Thoracic aorta (tissue), 2 donors: ENCODE results near the gene ISL2. TPM values are rescaled to one million over a fixed set of nuclear protein-coding genes. Genes with fewer than 3 reads are reported as not detected.

Experiments
- ATAC-seq: fragments of 150-250 bp; one replicate; pipeline ENCODE4 v1.8.0; 2017; ENCODE audit warnings: low read depth; ENCODE audit not compliant: insufficient number of reproducible peaks, low FRiP score
- DNase-seq: peaks from one replicate; pipeline ENCODE4 v3.0.0-alpha.2; 2020; ENCODE audit warnings: low spot score
- H3K27ac ChIP-seq, 2 donors: fragments of 200-600 bp; sonication (generic); 1 replicate in 1 of 2; 2 replicates in 1 of 2; pipeline ENCODE4 v1.5.1; 2016; ENCODE audit warnings: mild to moderate bottlenecking in 2 of 2, moderate library complexity in 2 of 2
- H3K27me3 ChIP-seq: fragments of 200-600 bp; sonication (generic); replicated peaks from 2 replicates; pipeline ENCODE4 v1.6.0; 2016; ENCODE audit warnings: mild to moderate bottlenecking; ENCODE audit not compliant: insufficient read depth
- H3K36me3 ChIP-seq: fragments of 200-600 bp; sonication (generic); one replicate; pipeline ENCODE4 v1.5.1; 2016
- H3K4me1 ChIP-seq, 2 donors: fragments of 200-600 bp; sonication (generic); 1 replicate in 1 of 2; 2 replicates in 1 of 2; pipeline versions ENCODE4 v1.5.1 to v1.6.0; 2016; ENCODE audit warnings: low read depth in 2 of 2, mild to moderate bottlenecking in 1 of 2; ENCODE audit not compliant: control insufficient read depth in 1 of 2
- H3K4me3 ChIP-seq: fragments of 200-600 bp; sonication (generic); 2 replicates; pipeline ENCODE4 v1.5.1; 2016; ENCODE audit warnings: mild to moderate bottlenecking
- H3K9me3 ChIP-seq: fragments of 200-600 bp; sonication (generic); 2 replicates; pipeline ENCODE4 v1.5.1; 2016
- CTCF ChIP-seq: fragments of 200-600 bp; sonication (generic); IDR thresholded peaks from one replicate; pipeline ENCODE4 v1.5.1; 2019; ENCODE audit warnings: antibody characterized with exemption
- total RNA-seq, 2 donors: library from RNA; depleted of rRNA; stranded (reverse); fragments of >200 nt; gene quantifications; one replicate each; pipeline versions ENCODE4 v1.1.0 to v1.2.3, GENCODE V29; 2016

The ISL2 gene
- total RNA-seq, 2 donors from 2014 or later = not detected

DNA sequence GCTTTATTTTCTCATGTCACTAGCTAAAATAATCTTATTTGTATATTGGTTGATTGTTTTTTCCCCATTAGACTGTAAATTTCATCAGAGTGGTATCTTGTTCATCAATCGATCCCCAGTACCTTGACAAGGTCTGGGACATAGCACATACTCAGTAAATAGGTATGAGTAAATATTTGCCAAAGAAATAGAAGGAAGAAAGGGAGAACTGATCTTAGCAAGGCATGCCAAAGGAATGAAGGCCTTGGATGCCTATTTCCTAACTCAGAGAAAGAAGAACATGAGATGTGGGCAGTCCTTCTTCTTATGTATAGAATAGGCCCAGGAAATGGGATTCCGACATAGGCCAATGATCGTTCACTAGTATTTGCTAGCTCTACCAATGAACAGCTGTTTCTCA lies 54.7 kb downstream of the ISL2 start:
- TF ChIP-seq CTCF = no peak

DNA sequence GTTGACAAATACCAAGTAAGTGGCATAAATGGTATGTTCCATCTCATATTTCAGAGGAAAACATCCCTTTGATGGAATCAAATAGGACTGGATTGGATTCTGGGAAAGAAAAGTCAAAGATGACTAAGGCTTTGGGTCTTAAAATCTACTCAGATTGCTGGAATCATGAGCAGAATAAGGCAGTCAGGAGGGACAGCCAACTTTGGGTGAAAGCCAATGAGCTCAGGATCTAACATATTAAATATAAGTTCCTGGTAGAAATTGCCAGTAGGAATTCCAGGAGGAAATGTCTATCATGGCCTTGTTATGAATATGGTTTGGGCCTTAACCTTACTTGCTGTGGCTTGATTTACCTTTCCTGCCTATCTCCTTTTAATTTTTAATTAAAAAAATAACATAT lies 55.3 kb downstream of the ISL2 start:
- no peak overlapping the region for H3K27ac ChIP-seq
- H3K4me1 ChIP-seq = no peaks in the 10 kb centered on the region
- no peak overlapping the region for H3K4me3 ChIP-seq
- ATAC-seq = no peak
- no peaks in the 10 kb centered on the region for H3K27me3 ChIP-seq
- no peaks in the 10 kb centered on the region for H3K36me3 ChIP-seq
- H3K9me3 ChIP-seq = no peaks in the 10 kb centered on the region
- no peak for TF ChIP-seq CTCF
- no peak for DNase-seq

More for the DNA sequence above, 54.7 kb downstream of the ISL2 start:
- ATAC-seq (no peak), DNase-seq (no peak)
- Histone ChIP-seq H3K9me3 (no peaks in the 10 kb centered on the region), H3K27ac (no peak overlapping the region), H3K36me3 (no peaks in the 10 kb centered on the region), H3K4me3 (no peak overlapping the region), H3K27me3 (no peaks in the 10 kb centered on the region), H3K4me1 (no peaks in the 10 kb centered on the region)

Other genes starting within 250 kb of the ISL2 start
- gene ETFA, start 25.3 kb upstream of the ISL2 start, total RNA-seq = 10 to 100 TPM; 56.9 to 57.1 TPM